Karpas-422 (cell line): ENCODE results near the gene CNRIP1. TPM values are rescaled to one million over a fixed set of nuclear protein-coding genes. Genes with fewer than 3 reads are reported as not detected.

Experiments used
- DNase-seq: peaks from one replicate; pipeline ENCODE4 v3.0.0-alpha.2; 2015
- H2AFZ ChIP-seq: fragments of 200-600 bp; sonication (generic); 2 replicates; pipeline ENCODE4 v1.6.1; 2014; ENCODE audit warnings: antibody characterized with exemption, low read length, mixed read lengths
- H3K27ac ChIP-seq: fragments of 200-600 bp; sonication (generic); 2 replicates; pipeline ENCODE4 v1.5.1; 2014; ENCODE audit warnings: mild to moderate bottlenecking, low read length, moderate library complexity
- H3K27me3 ChIP-seq: fragments of 200-600 bp; sonication (generic); 2 replicates; pipeline ENCODE4 v1.6.1; 2014; ENCODE audit warnings: low read length, mixed read lengths
- H3K36me3 ChIP-seq: fragments of 200-600 bp; sonication (generic); 2 replicates; pipeline ENCODE4 v1.6.1; 2014; ENCODE audit warnings: low read length, mixed read lengths; ENCODE audit not compliant: insufficient read depth
- H3K4me1 ChIP-seq: fragments of 200-600 bp; sonication (generic); 2 replicates; pipeline ENCODE4 v1.6.1; 2014; ENCODE audit warnings: mild to moderate bottlenecking, low read length, mixed read lengths
- H3K4me2 ChIP-seq: fragments of 200-600 bp; sonication (generic); 2 replicates; pipeline ENCODE4 v1.6.1; 2014; ENCODE audit warnings: low read length, low read depth, mild to moderate bottlenecking; ENCODE audit not compliant: poor library complexity, severe bottlenecking
- H3K4me3 ChIP-seq: fragments of 200-600 bp; sonication (generic); 2 replicates; pipeline ENCODE4 v1.5.1; 2014; ENCODE audit warnings: mild to moderate bottlenecking, antibody characterized with exemption, low read length, mixed read lengths
- H3K79me2 ChIP-seq: fragments of 200-600 bp; sonication (generic); 2 replicates; pipeline ENCODE4 v1.6.1; 2014; ENCODE audit warnings: mild to moderate bottlenecking, low read length, mixed read lengths
- H3K9ac ChIP-seq: fragments of 200-600 bp; sonication (generic); 2 replicates; pipeline ENCODE4 v1.6.0; 2014; ENCODE audit warnings: low read length
- H3K9me2 ChIP-seq: fragments of 200-600 bp; sonication (generic), shearing (Covaris generic); replicated peaks from 2 replicates; pipeline ENCODE4 v1.6.0; 2014; ENCODE audit warnings: mild to moderate bottlenecking, low read length, moderate library complexity; ENCODE audit not compliant: insufficient read depth
- H3K9me3 ChIP-seq: fragments of 300-700, 200-600 bp; sonication (generic); 2 replicates; pipeline ENCODE4 v1.6.1; 2014; ENCODE audit warnings: low read length, mixed read lengths
- H4K20me1 ChIP-seq: fragments of 200-600 bp; sonication (generic); 2 replicates; pipeline ENCODE4 v1.6.1; 2014; ENCODE audit warnings: mild to moderate bottlenecking, antibody characterized with exemption, low read length, low read depth; ENCODE audit not compliant: insufficient read depth
- total RNA-seq: library from RNA; depleted of rRNA; stranded (reverse); fragments of >200 nt; shearing (Covaris generic); gene quantifications from 2 replicates; pipeline ENCODE4 v1.2.3, GENCODE V29; 2014; ENCODE audit warnings: low replicate concordance

CNRIP1 gene
- total RNA-seq, 1 experiment from 2014 or later: 2.8 TPM

GRCh38 chr2:68333009-68333408, 13.3 kb upstream of the CNRIP1 start:
- H3K9me2 ChIP-seq: no peaks in the 10 kb centered on the region
- no peak overlapping the region for H3K9ac ChIP-seq
- H3K4me2 ChIP-seq: no peak overlapping the region
- no peaks in the 10 kb centered on the region for H3K9me3 ChIP-seq
- no peak overlapping the region for H3K27ac ChIP-seq
- H3K36me3 ChIP-seq: no peaks in the 10 kb centered on the region
- no peak overlapping the region for H3K4me3 ChIP-seq
- H3K4me1 ChIP-seq: peaks cover 5% of the 10 kb centered on the region
- no peaks in the 10 kb centered on the region for H3K27me3 ChIP-seq
- DNase-seq: no peak
- no peaks in the 10 kb centered on the region for H3K79me2 ChIP-seq
- H4K20me1 ChIP-seq: no peaks in the 10 kb centered on the region
- H2AFZ ChIP-seq: no peak overlapping the region

- Histone ChIP-seq H3K27me3 (no peaks in the 10 kb centered on the region), H3K9ac (no peak overlapping the region), H3K4me2 (no peak overlapping the region), H3K36me3 (no peaks in the 10 kb centered on the region), H3K9me3 (no peaks in the 10 kb centered on the region), H3K79me2 (no peaks in the 10 kb centered on the region), H3K27ac (no peak overlapping the region), H3K4me1 (no peaks in the 10 kb centered on the region), H3K9me2 (no peaks in the 10 kb centered on the region), H4K20me1 (no peaks in the 10 kb centered on the region), H3K4me3 (no peak overlapping the region), H2AFZ (no peak overlapping the region)
- DNase-seq: no peak
These were observed 10.9 kb upstream of the CNRIP1 start for GRCh38 chr2:68330691-68331090.

DNA sequence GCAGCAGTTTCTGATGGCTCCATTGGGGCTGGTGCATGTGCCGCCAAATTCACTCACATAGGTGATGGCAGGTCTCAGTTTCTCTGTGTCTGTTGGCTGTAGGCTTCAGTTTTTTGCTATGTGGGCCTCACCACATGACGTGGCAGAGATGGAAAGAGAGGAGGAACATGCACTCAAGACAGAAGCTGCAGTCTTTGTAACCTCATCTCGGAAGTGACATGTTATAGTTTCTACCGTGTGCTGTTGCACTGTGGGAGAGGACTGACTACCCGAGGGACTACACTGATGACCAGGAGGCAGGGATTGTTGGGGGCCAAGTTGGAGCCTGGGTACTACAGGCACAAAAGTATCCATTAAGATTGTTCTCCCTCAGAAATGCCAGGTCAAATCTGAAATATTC, 9.2 kb upstream of the CNRIP1 start:
- Histone ChIP-seq H3K9me2 (no peaks in the 10 kb centered on the region), H3K4me3 (no peak overlapping the region), H2AFZ (no peak overlapping the region), H3K4me2 (no peak overlapping the region), H3K4me1 (no peaks in the 10 kb centered on the region), H4K20me1 (no peaks in the 10 kb centered on the region), H3K9me3 (no peaks in the 10 kb centered on the region), H3K27ac (no peak overlapping the region), H3K9ac (no peak overlapping the region), H3K79me2 (no peaks in the 10 kb centered on the region), H3K27me3 (no peaks in the 10 kb centered on the region), H3K36me3 (no peaks in the 10 kb centered on the region)
- DNase-seq: no peak

GRCh38 chr2:68325056-68325455, 5.3 kb upstream of the CNRIP1 start:
- H3K79me2 ChIP-seq: no peaks in the 10 kb centered on the region
- no peak overlapping the region for H2AFZ ChIP-seq
- no peaks in the 10 kb centered on the region for H3K36me3 ChIP-seq
- no peaks in the 10 kb centered on the region for H3K9me2 ChIP-seq
- H3K27me3 ChIP-seq: no peaks in the 10 kb centered on the region
- no peak overlapping the region for H3K9ac ChIP-seq
- H3K4me1 ChIP-seq: no peaks in the 10 kb centered on the region; the same call in 1 of the 2 replicates
- no peak overlapping the region for H3K27ac ChIP-seq
- no peak overlapping the region for H3K4me3 ChIP-seq
- H3K4me2 ChIP-seq: no peak overlapping the region
- no peaks in the 10 kb centered on the region for H4K20me1 ChIP-seq
- no peaks in the 10 kb centered on the region for H3K9me3 ChIP-seq
- no peak for DNase-seq

DNA sequence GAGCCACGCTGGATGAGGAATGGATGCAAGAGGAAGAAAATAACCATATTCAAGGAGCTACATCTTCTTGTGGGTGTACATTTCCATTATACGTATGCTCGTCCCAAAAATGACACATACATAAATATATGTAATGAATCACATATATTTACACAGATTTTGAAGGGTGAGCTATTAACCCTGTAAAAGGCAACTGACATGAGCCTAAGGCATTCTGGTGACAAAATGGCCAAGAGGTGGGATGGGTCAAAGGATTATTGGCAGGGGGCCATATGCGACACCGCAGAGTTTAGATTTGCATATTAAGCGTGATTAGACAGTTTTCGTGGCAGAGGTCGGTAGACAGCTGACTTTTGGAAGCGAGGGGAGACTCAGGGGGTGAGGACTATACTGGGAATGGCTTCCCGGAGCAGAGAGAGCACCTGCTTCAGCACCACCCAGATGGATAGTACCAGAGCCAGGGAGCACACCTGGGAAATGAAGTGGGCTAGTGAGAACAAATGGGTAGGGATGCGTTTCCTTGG, 431 bp upstream of the CNRIP1 start:
- no peak overlapping the region for H3K27ac ChIP-seq
- H3K4me1 ChIP-seq: no peaks in the 10 kb centered on the region; the same call in 1 of the 2 replicates
- H3K4me3 ChIP-seq: no peak overlapping the region
- H3K79me2 ChIP-seq: no peaks in the 10 kb centered on the region
- no peak overlapping the region for H3K9ac ChIP-seq
- H4K20me1 ChIP-seq: no peaks in the 10 kb centered on the region
- DNase-seq: no peak
- H3K36me3 ChIP-seq: no peaks in the 10 kb centered on the region
- H3K9me3 ChIP-seq: no peaks in the 10 kb centered on the region
- no peaks in the 10 kb centered on the region for H3K27me3 ChIP-seq
- no peak overlapping the region for H3K4me2 ChIP-seq
- no peaks in the 10 kb centered on the region for H3K9me2 ChIP-seq
- H2AFZ ChIP-seq: no peak overlapping the region

GRCh38 chr2:68318914-68319397, 793 bp downstream of the CNRIP1 start:
- Histone ChIP-seq H3K27ac (no peak overlapping the region), H3K4me3 (no peak overlapping the region), H3K9ac (no peak overlapping the region), H3K4me1 (no peaks in the 10 kb centered on the region; the same call in 1 of the 2 replicates), H3K79me2 (no peaks in the 10 kb centered on the region), H3K4me2 (no peak overlapping the region), H3K9me2 (no peaks in the 10 kb centered on the region), H3K9me3 (no peaks in the 10 kb centered on the region), H4K20me1 (no peaks in the 10 kb centered on the region), H3K27me3 (no peaks in the 10 kb centered on the region), H3K36me3 (no peaks in the 10 kb centered on the region), H2AFZ (no peak overlapping the region)
- DNase-seq: no peak

- no peak overlapping the region for H2AFZ ChIP-seq
- H3K36me3 ChIP-seq: no peaks in the 10 kb centered on the region
These were observed 1.5 kb downstream of the CNRIP1 start for GRCh38 chr2:68317971-68318913.

GRCh38 chr2:68316111-68316510, 3.6 kb downstream of the CNRIP1 start:
- Histone ChIP-seq H3K4me1 (no peaks in the 10 kb centered on the region), H3K9me2 (no peaks in the 10 kb centered on the region), H4K20me1 (no peaks in the 10 kb centered on the region), H3K4me2 (no peak overlapping the region), H3K27ac (no peak overlapping the region), H3K9ac (no peak overlapping the region), H3K27me3 (no peaks in the 10 kb centered on the region), H3K79me2 (no peaks in the 10 kb centered on the region), H2AFZ (no peak overlapping the region), H3K9me3 (no peaks in the 10 kb centered on the region), H3K36me3 (no peaks in the 10 kb centered on the region), H3K4me3 (no peak overlapping the region)
- no peak for DNase-seq

More at GRCh38 chr2:68317971-68318913, 1.5 kb downstream of the CNRIP1 start:
- Histone ChIP-seq H3K27ac (no peak overlapping the region), H3K9me2 (no peaks in the 10 kb centered on the region), H3K4me1 (no peaks in the 10 kb centered on the region; the same call in 1 of the 2 replicates), H4K20me1 (no peaks in the 10 kb centered on the region), H3K4me2 (no peak overlapping the region), H3K9me3 (no peaks in the 10 kb centered on the region), H3K27me3 (no peaks in the 10 kb centered on the region), H3K4me3 (no peak overlapping the region), H3K9ac (no peak overlapping the region), H3K79me2 (no peaks in the 10 kb centered on the region)
- DNase-seq: no peak
